ENCODE data around the gene GPD1. TPM values are rescaled to one million over a fixed set of nuclear protein-coding genes. Genes with fewer than 3 reads are reported as not detected.

The GPD1 gene
- total and polyA plus RNA-seq, 9 of the 15 experiments (the other 6 are each of a cell fraction or from before 2014, with no cell fraction given): 0.13 to 1.00 (median 0.55) TPM

DNA sequence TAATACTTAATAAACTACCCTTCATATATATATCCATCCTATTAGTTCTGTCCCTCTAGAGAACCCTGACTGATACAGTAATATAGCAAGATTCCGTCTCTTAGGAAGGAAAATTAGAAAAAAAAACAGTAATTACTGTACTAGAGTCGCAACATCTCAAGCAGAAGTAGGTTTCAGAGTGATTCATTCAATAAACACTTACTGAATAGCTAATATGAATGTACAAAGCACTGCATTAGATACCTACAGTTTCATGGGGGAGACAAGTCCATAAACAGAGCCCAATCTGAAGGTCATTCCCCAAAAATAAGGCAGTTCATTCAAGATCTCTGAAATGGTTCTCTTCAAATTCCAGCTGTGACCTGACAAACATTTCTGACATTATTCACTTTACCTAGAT is 53.5 kb downstream of the GPD1 start (continued):
- TF ChIP-seq, protein P1, sequence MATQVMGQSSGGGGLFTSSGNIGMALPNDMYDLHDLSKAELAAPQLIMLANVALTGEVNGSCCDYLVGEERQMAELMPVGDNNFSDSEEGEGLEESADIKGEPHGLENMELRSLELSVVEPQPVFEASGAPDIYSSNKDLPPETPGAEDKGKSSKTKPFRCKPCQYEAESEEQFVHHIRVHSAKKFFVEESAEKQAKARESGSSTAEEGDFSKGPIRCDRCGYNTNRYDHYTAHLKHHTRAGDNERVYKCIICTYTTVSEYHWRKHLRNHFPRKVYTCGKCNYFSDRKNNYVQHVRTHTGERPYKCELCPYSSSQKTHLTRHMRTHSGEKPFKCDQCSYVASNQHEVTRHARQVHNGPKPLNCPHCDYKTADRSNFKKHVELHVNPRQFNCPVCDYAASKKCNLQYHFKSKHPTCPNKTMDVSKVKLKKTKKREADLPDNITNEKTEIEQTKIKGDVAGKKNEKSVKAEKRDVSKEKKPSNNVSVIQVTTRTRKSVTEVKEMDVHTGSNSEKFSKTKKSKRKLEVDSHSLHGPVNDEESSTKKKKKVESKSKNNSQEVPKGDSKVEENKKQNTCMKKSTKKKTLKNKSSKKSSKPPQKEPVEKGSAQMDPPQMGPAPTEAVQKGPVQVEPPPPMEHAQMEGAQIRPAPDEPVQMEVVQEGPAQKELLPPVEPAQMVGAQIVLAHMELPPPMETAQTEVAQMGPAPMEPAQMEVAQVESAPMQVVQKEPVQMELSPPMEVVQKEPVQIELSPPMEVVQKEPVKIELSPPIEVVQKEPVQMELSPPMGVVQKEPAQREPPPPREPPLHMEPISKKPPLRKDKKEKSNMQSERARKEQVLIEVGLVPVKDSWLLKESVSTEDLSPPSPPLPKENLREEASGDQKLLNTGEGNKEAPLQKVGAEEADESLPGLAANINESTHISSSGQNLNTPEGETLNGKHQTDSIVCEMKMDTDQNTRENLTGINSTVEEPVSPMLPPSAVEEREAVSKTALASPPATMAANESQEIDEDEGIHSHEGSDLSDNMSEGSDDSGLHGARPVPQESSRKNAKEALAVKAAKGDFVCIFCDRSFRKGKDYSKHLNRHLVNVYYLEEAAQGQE (IDR thresholded peaks at IDR 0.05; ENCODE audit: borderline replicate concordance): no peak
- TF ChIP-seq, protein P1 (CRISPR knock-in tag; IDR thresholded peaks at IDR 0.05; ENCODE audit: low read depth): no peak
- TF ChIP-seq KHSRP (IDR thresholded peaks at IDR 0.05): no peak
- no peak for TF ChIP-seq LCOR (CRISPR knock-in tag; IDR thresholded peaks at IDR 0.05)
